Neural cell (in vitro differentiated cells): Measurements from ENCODE around the gene PHACTR4. TPM values are rescaled to one million over a fixed set of nuclear protein-coding genes. Genes with fewer than 3 reads are reported as not detected.

ENCODE experiments used
- H2AFZ ChIP-seq: fragments of 200-600, 300-800 bp; sonication (generic), shearing (Covaris generic); 2 replicates; pipeline ENCODE4 v1.6.0; 2014; ENCODE audit warnings: low read depth, mild to moderate bottlenecking, antibody characterized with exemption, low read length, moderate library complexity
- H3F3A ChIP-seq: fragments of 200-600 bp; shearing (Covaris generic); 2 replicates; pipeline ENCODE4 v1.6.1; 2016; ENCODE audit warnings: mild to moderate bottlenecking, moderate library complexity, mixed read lengths, antibody characterized with exemption, low read length; ENCODE audit not compliant: insufficient read depth, poor library complexity, severe bottlenecking
- H3K27ac ChIP-seq: fragments of 200-600, 300-800 bp; sonication (generic), shearing (Covaris generic); 2 replicates; pipeline ENCODE4 v1.5.1; 2014; ENCODE audit warnings: mild to moderate bottlenecking, low read length, moderate library complexity
- H3K27me3 ChIP-seq: fragments of 300-800, 200-600 bp; sonication (generic), shearing (Covaris generic); 2 replicates; pipeline ENCODE4 v1.6.0; 2014; ENCODE audit warnings: mild to moderate bottlenecking, low read depth, low read length, moderate library complexity; ENCODE audit not compliant: insufficient read depth
- H3K36me3 ChIP-seq: fragments of 300-800, 200-600 bp; sonication (generic), shearing (Covaris generic); 2 replicates; pipeline ENCODE4 v1.5.1; 2014; ENCODE audit warnings: mild to moderate bottlenecking, antibody characterized with exemption, low read length, moderate library complexity; ENCODE audit not compliant: insufficient read depth
- H3K4me2 ChIP-seq: fragments of 300-800, 200-600 bp; sonication (generic), shearing (Covaris generic); 2 replicates; pipeline ENCODE4 v1.6.0; 2014; ENCODE audit warnings: mild to moderate bottlenecking, low read length
- H3K4me3 ChIP-seq: fragments of 300-800, 200-600 bp; sonication (generic), shearing (Covaris generic); 2 replicates; pipeline ENCODE4 v1.5.1; 2014; ENCODE audit warnings: mild to moderate bottlenecking, low read length, moderate library complexity
- H3K79me2 ChIP-seq: fragments of 200-600 bp; shearing (Covaris generic); replicated peaks from 2 replicates; pipeline ENCODE4 v1.6.0; 2014; ENCODE audit warnings: mild to moderate bottlenecking, low read length, moderate library complexity; ENCODE audit not compliant: insufficient read depth
- H3K9ac ChIP-seq: fragments of 300-800, 200-600 bp; sonication (generic), shearing (Covaris generic); 2 replicates; pipeline ENCODE4 v1.6.1; 2016; ENCODE audit warnings: mild to moderate bottlenecking, low read length, mixed read lengths
- H3K9me2 ChIP-seq: fragments of 200-600 bp; shearing (Covaris generic); 2 replicates; pipeline ENCODE4 v1.6.1; 2016; ENCODE audit warnings: mild to moderate bottlenecking, low read length, mixed read lengths; ENCODE audit not compliant: insufficient read depth
- H3K9me3 ChIP-seq: fragments of 200-600, 300-800 bp; sonication (generic), shearing (Covaris generic); 2 replicates; pipeline ENCODE4 v1.6.1; 2016; ENCODE audit warnings: mild to moderate bottlenecking, mixed run types, low read length, moderate library complexity, mixed read lengths
- H4K20me1 ChIP-seq: fragments of 200-600 bp; shearing (Covaris generic); 2 replicates; pipeline ENCODE4 v1.6.1; 2016; ENCODE audit warnings: mild to moderate bottlenecking, mixed run types; ENCODE audit not compliant: insufficient read depth
- CTCF ChIP-seq: fragments of 450-650 bp; IDR thresholded peaks from 2 replicates; pipeline ENCODE4 v1.5.1; 2014; ENCODE audit warnings: antibody characterized with exemption, mild to moderate bottlenecking, moderate library complexity; ENCODE audit not compliant: poor library complexity, severe bottlenecking
- EP300 ChIP-seq: fragments of 450-650 bp; conservative IDR thresholded peaks from 2 replicates; pipeline ENCODE4 v1.6.1; 2014; ENCODE audit warnings: antibody characterized with exemption, mild to moderate bottlenecking, moderate library complexity; ENCODE audit not compliant: poor library complexity, severe bottlenecking
- EZH2 ChIP-seq: fragments of 200-600, 300-800 bp; shearing (Covaris generic), sonication (generic); IDR thresholded peaks from 2 replicates; pipeline ENCODE4 v1.6.1; 2014; ENCODE audit warnings: antibody characterized with exemption, low read length, borderline replicate concordance, mild to moderate bottlenecking; ENCODE audit not compliant: insufficient read depth, poor library complexity, severe bottlenecking
- MXI1 ChIP-seq: fragments of 450-650 bp; conservative IDR thresholded peaks from 2 replicates; pipeline ENCODE4 v1.6.1; 2014; ENCODE audit warnings: antibody characterized with exemption, mild to moderate bottlenecking; ENCODE audit not compliant: poor library complexity, severe bottlenecking
- POLR2AphosphoS5 ChIP-seq: IDR thresholded peaks from 2 replicates; pipeline ENCODE4 v1.6.1; 2012
- RAD21 ChIP-seq: fragments of 450-650 bp; conservative IDR thresholded peaks from 2 replicates; pipeline ENCODE4 v1.6.1; 2014; ENCODE audit warnings: antibody characterized with exemption, mild to moderate bottlenecking, moderate library complexity
- REST ChIP-seq: IDR thresholded peaks from 2 replicates; pipeline ENCODE4 v1.6.1; 2012; ENCODE audit warnings: borderline replicate concordance
- SMC3 ChIP-seq: fragments of 450-650 bp; conservative IDR thresholded peaks from 2 replicates; pipeline ENCODE4 v1.6.1; 2014; ENCODE audit warnings: antibody characterized with exemption, mild to moderate bottlenecking, moderate library complexity; ENCODE audit not compliant: poor library complexity
- TAF1 ChIP-seq: IDR thresholded peaks from 2 replicates; pipeline ENCODE4 v1.6.1; 2012; ENCODE audit warnings: low read depth
- polyA plus RNA-seq: library from polyadenylated mRNA; depleted of rRNA; stranded (reverse); fragments of >200 nt; gene quantifications from 2 replicates; pipeline ENCODE4 v1.2.3, GENCODE V29; 2014

Gene PHACTR4
- polyA plus RNA-seq, 1 donor from 2014 or later, result 7.9 TPM

GRCh38 chr1:28340221-28340974 lies 29.1 kb upstream of the PHACTR4 start:
- no peak for TF ChIP-seq EP300
- no peak for TF ChIP-seq RAD21
- no peak for TF ChIP-seq MXI1
- no peak for TF ChIP-seq EZH2
- no peak for TF ChIP-seq CTCF
- no peak for TF ChIP-seq SMC3
- TF ChIP-seq POLR2AphosphoS5, result no peak
- TF ChIP-seq TAF1, result no peak
- no peak for TF ChIP-seq REST
- Histone ChIP-seq H3K27ac (no peak overlapping the region), H3K79me2 (no peaks in the 10 kb centered on the region), H3K9me2 (no peaks in the 10 kb centered on the region), H3K36me3 (no peaks in the 10 kb centered on the region), H4K20me1 (no peaks in the 10 kb centered on the region), H3K4me3 (no peak overlapping the region), H3K9ac (no peak overlapping the region), H3K27me3 (no peaks in the 10 kb centered on the region), H3F3A (no peaks in the 10 kb centered on the region), H3K9me3 (no peaks in the 10 kb centered on the region), H3K4me2 (no peak overlapping the region), H2AFZ (no peak overlapping the region)

GRCh38 chr1:28341591-28341990 lies 27.9 kb upstream of the PHACTR4 start:
- Histone ChIP-seq H3F3A (no peaks in the 10 kb centered on the region), H4K20me1 (no peaks in the 10 kb centered on the region), H3K4me2 (no peak overlapping the region), H3K27ac (no peak overlapping the region), H3K27me3 (no peaks in the 10 kb centered on the region), H2AFZ (no peak overlapping the region), H3K9ac (no peak overlapping the region), H3K4me3 (no peak overlapping the region), H3K36me3 (no peaks in the 10 kb centered on the region), H3K79me2 (no peaks in the 10 kb centered on the region), H3K9me2 (no peaks in the 10 kb centered on the region), H3K9me3 (no peaks in the 10 kb centered on the region)
- no peak for TF ChIP-seq MXI1
- no peak for TF ChIP-seq RAD21
- TF ChIP-seq POLR2AphosphoS5, result no peak
- TF ChIP-seq EP300, result no peak
- no peak for TF ChIP-seq EZH2
- no peak for TF ChIP-seq CTCF
